Activated effector memory CD4-positive, alpha-beta T cell treated with anti-CD3 and anti-CD28 coated beads, Interleukin-2, amount 50 U/mL, for 16 hours (primary cell): ENCODE measurements around the gene LAD1.

Experiments
- DNase-seq: peaks from one replicate; pipeline ENCODE4 v3.0.0-alpha.2; 2020

Gene LAD1

DNA sequence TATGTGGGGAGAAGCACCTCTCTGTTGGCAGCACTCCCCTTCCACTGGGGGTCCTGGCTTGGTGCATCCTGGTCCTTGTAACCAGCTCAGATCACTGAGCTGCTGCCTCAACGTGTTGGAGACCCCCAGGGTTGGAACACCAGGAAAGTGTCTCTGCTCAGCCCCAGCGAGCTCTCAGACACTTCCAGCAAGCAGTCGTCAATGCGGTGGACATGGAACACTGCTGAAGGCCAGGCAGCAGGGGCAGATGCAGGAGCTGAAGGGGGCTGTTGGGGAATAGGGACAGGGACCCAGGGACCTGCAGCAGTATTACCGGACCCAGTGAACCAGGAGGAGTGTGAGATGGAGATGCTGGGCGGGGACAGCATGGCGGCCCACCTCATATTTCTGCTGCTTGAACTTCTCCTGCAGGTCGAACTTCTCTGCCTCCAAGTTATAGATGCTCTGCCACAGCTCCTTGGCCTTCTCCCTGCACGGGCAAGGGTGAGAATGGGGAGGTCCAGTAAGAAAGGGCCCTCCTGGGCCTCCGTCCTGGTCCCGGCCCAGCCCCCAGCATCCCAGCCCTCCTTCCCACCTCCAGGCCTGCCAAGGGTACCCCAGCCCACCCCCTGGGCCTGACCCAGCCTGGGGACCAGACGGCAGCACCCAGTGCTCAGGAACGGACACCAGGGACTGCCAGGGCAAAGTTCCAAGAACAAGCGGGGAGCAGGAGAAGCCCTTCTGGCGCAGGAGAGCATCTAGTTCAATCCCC, 38.0 kb downstream of the LAD1 start:
- DNase-seq, result no peak

DNA sequence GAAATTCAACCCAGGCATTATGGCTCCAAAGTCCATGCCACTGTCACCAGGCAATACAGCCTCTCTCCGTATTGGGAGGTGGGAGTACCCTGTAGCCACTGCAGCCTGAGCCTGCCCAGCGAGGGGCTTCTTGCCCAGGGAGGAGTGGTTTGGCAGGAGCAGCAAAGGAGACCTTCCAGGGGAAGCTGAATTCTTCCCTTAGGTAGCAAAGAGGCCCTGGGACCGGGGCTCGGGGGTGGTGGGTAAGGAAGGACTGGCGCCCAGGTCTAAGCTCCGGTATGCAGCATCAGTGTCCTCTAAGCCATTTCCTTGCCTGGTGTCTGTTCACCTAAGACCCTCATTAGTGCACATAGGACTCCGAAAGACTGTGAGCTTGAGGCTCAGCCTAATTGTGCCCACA, 38.6 kb downstream of the LAD1 start:
- no peak for DNase-seq

DNA sequence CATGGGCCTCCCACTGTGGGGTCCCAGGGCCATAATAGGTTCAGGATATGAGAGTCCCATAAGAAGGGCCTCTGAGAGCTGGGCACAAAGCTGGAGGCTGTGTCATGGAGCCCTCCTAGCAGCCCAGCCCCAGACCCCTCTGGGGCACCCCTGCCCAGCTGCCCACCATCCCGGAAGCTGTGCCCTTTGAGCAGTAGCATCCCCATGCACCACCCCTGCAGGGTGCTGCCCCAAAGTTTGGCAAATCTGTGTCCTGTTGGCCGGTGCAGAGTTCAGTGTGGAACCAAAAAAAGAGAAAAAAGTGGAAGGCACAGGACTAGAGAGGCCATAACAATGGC, 39.3 kb downstream of the LAD1 start:
- no peak for DNase-seq

DNA sequence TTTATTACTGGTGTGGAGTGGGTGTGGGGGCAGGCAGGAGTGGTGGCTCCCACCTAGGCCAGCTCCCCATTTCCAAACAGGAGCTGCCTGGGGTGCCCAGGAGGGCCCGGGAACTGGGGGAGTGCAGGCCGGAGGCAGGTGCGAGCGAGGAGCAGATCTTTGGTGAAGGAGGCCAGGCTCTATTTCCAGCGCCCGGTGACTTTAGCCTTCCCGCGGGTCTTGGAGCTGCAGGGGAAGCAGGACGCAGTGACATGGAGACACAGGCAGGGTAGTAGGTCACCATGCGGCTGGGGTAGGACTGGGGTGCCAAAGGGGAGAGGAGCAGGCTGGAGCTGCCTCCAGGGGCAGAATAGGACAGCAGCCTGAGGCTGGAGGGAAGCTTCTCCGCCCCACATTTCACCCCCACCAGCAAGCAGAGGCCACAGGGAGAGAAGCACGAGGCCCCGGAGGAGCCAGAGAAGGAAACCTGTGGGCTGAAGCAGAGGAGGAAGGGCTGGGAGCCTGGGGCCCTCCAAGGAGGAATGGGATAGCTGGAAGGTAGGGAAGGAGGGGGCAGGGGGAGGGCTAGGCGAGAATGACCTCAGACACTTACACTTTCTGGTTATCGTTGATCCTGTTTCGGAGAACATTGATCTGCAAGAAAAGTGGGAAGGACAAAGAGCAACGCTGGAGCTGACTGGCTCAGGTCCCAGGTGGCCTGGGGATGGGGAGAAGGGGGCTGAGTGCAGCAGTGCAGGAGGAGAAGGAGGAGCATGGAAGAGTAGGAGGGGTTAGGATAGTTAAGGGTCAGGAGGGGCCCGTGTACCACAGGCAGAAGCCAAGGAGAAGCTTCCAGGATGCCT, 39.9 kb downstream of the LAD1 start:
- DNase-seq, result no peak

DNA sequence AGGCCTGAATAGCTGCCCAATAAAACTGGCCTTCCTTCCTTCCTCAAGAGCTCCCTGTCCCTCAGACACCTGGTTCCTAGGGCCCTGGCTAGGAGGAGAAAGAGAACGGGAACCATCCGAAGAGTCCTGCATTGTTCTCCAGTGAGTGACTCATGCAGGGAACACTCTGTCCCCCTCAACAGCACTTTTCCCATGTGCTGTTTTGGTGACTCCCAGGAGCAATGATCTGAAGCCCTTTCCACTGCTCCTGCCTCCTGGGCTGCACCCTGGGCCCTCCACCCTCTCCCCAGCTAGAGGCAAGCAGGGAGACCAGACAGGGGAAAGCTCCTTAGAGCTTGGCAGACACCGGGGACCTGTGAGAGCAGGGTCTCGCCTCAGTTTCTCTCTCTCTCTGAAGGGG, 40.5 kb downstream of the LAD1 start:
- DNase-seq, result no peak

DNA sequence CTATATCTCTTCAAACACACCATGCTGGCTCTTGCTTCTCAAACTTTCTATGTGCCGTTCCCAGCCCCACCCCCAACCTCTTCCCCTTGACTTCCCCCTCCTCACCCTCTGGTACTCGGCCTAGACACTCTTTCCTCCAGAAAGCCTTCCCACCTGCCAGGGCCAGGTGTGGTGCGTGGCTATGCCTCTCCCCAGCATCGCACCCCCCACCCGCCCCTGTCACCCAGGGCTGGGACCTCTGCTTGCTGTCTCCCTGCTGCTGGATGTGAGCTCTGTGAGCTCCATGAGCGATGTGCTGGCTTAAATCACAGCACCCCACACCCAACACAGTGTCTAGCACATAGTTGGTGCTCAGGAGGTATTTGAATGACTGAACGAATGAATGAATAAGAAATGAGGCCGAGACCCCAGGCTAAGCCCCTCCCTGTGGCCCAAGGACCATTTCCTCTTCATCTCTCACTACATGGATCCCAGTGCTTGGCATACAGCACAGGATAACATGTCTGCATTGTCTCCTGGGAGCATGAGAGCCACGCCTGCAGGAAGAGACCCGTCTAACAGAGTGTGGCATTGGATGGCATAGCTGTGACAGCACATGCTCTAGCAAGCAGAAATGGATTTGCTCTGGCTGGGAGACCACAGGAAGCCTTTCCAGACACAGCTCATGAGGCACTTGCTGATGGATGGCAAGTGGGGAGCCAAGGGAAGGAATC, 41.3 kb downstream of the LAD1 start:
- DNase-seq, result no peak

DNA sequence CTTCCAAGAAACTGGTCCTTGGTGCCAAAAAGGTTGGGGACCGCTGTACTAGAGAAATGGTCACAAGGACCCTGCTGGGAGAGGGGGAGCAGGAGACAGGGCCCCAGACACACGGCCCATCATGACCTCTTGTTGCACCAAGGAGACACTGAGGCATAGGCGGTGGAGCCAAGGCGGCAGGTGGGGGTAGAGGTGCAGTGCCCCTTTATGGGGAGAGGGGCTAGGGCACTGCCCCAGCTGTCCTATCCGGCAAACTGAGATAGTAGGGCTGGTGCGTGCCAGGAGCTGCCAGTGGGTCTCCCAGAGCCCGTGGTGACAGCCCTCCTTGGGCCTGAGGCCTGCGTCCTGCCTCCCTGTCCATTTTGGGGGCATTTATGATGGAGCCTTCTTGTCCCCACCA, 41.9 kb downstream of the LAD1 start:
- no peak for DNase-seq

DNA sequence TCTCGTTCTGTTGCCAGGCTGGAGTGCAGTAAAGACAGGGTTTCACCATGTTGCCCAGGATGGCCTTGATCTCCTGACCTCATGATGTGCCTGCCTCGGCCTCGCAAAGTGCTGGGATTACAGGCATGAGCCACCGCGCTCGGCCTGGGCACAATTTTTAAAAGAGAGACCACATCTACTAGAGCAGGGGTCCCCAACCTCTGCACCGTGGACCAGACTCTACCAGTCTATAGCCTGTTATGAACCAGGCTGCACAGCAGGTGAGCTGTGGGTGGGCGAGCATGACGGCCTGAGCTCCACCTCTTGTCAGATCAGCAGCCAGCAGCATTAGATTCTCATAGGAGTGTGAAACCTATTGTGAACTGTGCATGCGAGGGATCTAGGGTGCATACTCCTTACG, 42.4 kb downstream of the LAD1 start:
- DNase-seq, result no peak

DNA sequence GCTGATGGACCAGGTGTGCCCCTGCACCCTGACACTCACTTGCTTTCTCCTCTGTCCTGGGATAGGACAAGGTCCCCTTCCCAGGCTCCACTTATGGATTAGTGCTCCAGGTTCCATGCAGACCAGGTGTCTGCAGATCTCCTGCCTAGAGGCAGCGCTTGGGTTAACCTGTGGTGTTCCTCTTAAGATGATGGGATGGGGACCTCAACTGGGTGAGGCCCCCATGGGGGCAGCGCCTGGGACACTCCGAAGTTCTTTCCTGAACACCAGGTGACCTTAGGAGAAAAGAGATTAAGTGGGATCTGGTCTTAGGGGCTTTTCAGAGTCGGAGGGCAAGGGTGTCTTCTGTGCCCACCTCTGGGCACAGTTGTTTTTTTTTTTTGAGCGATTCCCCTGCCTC, 42.9 kb downstream of the LAD1 start:
- DNase-seq, result no peak

DNA sequence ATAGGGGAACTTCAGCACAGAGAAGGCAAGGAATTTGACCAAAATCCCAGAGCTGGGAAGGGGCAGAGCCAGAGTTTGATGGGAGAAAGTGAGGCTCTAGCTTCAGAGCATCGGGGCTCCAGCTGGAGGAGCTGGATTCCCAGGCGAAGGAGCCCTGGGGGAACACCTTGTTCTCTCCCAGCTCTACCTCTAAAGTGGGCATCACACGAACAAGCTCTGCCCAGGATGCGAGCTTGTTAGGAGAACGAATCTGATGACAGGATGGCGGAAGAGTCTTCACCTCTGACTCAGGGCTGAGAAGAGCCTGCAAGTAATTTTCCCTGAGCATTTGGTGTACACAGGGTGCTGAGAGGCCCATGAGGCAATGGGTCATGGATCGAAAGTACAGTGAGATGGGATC, 43.7 kb downstream of the LAD1 start:
- DNase-seq, result no peak

DNA sequence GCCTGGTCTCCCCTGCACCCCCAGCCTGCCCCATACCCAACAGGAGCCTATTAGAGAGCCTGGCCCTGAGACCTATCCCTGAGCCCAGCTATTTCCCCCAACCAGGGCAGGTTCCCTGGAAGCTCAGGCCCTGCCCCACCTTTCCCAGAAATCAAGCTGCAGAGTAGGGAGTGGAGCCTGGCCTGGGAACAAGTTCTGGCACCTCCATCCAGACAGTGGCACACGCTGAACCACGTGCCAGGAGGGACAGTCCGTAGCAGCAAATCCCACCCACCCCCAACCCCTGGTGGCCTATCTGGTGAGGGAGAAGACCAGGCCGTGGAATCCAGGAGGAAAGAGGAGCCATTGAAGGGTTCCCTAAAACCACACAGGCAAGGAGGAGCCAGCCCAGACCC, 44.2 kb downstream of the LAD1 start:
- no peak for DNase-seq

DNA sequence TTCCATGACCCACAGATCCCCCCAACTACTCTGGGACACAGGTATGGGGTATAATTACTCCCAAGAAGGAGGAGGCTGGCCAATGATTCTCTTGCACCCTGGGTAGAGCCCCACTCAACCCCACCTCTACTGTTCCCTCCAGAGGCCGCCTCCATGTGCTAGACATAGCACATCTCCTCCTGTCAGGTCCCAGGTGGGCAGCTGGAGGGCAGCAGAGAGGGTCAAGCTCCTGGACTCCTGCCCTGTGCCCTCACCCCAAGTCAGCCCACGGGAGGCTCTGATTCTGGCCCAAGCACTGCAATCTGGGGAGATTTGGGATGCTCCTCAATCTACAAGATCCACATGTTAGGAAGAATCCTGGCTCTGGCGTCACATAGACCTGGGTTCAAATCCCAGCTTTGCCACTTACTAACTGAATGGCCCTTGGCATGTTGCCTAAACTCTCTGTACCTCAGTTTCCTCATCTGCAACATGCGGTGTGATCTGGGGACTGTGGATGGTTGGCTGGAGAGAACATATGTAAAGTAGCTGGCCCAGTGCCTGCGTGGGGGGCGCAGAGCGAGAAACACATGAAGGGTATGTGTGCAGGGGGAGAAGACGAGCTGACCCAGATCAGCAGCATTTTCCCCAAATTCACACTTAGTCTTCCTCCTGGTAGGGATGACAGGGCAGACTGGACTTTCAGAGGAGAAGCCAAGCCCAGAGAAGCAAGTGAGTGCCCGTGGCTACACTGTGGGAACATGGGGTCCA, 44.8 kb downstream of the LAD1 start:
- no peak for DNase-seq

DNA sequence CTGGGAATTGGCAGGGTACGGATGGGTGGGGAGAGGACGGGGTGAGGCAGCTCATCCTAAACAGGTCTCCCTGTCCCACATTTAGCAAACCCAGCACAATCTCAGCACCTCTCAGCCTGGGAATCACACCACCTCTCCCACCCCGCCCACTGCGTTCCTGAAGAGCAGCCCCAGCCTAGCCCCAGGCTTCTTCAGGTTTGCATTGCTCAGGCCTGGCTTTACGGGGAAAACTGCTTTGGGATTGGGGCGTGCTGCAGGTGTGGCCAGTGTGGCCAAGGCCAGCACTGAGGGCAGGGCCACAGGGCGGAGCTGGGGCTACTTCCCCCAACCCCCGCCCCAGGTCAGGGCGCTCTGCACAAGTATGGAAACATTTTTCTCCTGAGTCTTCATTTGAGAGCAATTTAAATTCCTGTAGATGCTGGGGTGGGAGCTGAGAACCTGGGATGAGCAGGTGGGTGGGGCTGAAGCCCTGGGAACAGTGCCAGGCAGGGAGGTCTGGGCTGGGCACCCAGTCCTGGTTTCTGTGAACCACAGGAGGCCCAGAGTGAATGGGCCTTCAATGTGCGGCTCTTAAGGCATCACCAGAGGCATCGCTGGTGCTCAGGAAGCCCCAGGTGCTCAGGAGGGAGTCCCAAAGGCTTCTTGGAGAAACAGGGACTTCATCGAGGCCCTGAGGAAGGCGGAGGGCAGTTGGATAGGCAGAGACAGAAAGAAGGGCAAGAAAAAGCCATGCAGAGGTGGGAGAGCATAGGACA, 45.8 kb downstream of the LAD1 start:
- no peak for DNase-seq

DNA sequence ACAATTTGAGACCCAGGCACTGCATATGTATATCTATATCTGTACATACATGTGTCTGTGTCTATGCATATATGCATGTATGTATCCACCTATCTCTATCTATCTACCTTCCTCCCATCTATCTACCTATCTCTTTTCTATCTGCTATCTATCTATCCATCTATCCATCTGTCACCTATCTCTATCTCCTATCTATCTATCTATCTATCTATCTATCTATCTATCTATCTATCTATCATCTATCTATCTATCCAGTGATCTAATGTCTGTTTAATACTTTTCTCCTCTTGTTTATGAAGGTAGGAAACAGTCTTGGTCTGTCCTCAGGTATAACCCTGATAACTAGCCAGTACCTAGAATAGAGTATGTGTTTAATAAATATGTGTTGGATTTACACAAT, 47.5 kb downstream of the LAD1 start:
- DNase-seq, result no peak

DNA sequence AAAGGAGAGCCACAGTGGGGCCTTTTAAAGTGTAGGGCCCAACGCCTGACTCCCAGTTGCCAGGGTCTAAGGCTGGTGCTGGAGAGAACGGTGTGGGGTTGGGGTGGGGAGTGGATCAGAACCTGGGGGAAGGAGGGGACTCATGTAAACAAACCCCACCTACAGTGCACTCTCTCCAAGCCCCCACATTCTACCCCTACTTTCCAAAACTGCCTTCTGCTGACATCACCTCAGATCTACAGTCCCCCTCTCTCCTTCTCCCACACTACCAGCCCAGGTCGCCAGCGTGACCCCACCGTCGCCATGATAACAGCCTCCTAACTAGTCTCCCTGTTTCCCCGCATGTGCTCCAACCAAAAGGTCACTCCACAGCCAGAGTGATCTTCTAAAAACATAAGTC, 48.2 kb downstream of the LAD1 start:
- no peak for DNase-seq

DNA sequence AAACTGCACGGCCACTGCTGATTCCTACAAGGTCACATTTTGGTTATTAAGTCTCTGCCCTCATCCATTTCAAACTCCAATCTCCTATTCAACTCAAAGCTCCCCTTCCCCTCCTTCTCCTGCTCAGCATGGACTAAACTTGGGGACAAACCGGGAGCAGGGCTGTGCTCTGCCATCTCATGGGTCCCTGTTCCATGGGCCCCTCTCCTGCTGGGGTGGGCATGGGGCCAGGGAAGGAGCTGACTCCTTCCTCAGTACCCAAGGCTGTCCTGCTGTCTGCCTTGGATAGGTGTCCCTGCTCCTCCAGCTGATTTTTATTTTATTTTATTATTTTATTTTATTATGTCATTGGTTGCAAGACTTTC, 48.8 kb downstream of the LAD1 start:
- DNase-seq, result no peak

DNA sequence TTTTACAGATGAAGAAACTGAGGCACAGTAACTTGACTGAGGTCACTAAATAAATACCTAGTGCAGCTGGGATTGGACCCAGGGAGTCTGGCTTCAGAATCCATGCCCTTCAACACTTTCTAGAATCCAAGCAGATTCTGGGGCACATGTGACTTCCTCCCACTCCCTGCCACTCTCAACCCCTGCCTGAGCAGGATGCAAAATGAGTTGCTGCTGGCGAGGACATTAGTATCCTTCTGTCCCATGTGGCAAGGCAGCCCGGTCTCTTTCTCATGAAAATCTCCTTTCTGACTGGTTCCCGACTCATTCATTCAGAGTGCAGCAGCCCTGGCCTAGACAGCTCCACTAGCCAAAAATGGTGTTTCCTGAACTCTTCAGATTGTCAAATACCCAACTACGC, 50.0 kb downstream of the LAD1 start:
- DNase-seq, result no peak

DNA sequence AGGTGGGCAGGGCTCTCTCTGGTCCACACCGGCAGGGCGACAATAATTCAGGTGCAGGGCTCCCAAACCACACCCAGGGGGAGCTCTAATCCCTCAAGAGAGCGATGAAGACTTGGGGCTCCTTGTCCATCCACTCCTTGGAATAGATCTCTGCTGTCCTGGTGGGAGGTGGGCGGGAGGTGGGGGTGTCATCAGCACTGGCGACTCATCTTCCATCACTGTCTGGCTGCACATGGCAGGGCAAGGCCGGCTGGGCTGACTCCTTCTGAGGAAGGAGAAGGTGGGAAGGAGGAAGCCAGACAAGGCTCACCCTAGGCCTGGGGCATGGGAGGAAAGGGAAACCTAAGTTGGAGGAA, 50.9 kb downstream of the LAD1 start:
- DNase-seq, result no peak

DNA sequence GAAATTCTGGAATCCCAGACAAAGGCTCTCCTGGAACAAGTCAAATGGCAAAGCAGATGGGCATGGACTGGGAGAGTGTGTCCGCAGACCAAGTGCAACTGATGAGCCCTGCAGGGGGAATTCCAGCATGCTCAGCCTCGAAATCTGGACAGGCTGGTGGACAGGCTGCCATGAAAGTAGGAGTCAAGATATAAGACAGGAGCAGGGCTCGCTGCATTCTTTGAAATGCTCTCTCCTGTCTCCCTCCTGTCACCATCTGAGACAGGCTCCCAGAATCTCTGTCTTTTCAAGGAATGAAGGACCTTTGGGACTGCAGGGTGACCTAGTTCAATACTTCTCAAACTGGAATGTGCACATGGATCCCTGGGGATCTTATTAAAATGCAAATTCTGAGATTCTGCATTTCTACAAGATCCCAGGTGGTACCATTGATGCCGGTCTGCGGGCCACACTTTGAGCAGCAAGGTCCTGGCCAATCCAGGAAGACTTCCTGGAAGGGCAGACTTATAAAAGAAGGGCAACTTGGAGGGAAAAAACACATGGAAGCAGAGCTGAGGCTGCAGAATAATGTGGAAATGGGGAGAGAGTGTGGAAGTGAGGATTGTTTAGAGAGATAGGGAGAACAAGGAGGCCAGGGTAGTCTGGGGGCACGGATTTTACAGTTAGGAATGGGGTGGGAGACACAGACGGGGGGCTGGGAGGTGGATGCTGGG, 51.5 kb downstream of the LAD1 start:
- no peak for DNase-seq

DNA sequence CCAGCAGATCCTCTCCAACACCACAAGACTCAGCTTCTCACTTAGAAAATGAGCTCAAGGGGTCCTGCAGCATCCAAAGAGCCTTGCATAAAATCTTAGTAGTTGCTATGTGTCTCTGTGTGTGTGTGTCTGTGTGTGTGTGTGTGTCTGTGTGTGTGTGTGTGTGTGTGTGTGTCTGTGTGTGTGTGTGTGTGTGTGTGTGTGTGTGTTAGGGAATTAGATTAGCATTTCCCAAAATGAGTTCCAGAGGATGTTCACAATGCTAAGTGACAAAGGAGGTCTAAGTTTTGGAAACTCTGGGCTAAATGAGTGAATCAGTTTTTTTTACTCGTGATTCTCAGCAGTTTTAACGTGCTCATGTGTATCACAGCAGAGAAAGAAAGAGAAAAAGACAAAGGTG, 52.1 kb downstream of the LAD1 start:
- DNase-seq, result no peak

DNA sequence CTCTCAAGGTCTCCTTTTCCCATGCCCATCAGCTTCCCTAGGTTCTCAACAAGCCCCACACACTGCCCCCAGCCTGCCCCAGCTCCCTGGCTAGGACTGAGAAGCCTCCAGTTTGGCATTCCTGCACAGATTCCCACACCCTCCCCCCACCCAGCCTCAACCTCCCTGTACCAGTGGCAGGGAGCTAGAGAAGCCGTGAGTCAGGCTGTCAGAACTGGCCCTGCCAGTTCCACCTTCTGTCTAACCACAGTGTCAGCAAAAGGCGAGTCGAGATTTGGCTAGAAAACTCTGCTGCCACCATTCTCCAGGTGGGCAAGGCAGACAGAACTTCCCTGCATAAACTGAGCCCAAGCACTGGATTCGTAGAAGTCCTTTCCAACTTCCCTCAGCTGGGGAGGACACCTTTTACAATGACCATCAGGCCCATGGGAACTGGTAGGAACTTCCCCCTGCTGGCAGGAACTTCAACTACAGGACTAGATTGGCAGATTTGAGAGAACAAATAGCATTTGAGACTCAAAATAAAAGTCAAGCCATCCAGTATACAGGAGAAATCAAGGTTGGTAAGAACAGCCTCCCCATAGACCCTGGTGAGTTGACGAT, 52.7 kb downstream of the LAD1 start:
- DNase-seq, result no peak

DNA sequence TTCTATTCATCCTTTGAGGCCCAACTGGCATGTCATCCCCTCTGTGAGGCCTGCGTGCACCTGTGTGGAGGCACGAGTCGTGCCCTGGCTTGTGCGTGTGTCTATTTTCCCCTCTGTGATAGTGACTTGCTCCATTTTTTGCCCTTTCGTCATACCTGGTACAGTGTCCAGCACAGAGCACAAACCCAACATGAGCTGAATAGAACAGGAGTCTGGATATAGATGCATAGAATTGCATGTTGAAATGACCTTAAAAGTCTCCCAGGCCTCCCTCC, 54.1 kb downstream of the LAD1 start:
- no peak for DNase-seq
